NK-92 treated with Interleukin-12 subunit alpha and Interleukin-12 subunit beta, amount 100 ng/mL, for 24 hours (cell line): ENCODE measurements around the gene ZNF580.

Source experiments
- DNase-seq: peaks from one replicate; lab custom pipeline; 2025; lab: John Stamatoyannopoulos, UW

Gene ZNF580, protein sequence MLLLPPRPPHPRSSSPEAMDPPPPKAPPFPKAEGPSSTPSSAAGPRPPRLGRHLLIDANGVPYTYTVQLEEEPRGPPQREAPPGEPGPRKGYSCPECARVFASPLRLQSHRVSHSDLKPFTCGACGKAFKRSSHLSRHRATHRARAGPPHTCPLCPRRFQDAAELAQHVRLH

DNA sequence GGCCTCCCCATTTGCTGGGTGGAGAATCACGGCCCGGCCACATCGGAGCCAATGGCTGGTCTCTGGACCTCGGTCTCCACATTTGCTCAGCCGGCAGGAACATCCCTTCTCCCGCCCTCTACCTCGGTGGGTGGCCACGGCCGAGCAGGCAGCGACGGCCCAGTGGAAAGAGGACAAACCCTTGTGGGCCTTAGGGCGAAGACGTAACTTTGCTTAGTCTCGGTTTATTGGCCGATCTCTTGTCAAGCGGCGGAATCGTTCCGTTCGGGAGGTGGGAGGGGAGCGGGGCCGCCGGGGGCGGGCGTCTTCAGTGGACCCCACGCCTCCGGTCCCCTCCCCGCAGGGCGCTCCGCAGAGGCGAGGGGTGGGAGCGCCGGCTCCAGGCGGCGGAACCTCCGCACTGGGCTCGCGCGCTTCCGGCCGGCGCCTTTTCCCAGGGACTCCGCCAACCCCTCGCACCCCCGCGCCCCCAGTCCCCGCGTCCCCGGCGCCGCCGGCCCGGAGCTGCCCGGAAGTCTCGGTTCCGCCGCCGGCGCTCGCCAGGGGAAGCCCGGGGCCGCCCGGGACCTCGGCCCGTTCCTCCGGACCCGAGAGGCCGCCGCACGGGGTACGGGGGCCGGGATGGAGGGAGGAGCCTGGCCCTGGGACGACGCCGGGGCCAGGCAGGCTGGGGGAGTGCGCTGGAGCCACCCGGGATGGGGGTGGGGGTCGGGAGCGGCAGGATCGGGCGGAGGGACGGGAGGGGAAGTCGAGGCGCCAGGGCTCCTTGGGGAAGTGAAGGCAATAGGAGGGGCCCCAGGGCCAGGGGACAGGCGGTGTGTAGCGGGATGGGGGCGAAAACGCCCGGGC is at the start of gene ZNF580:
Gene ZNF580 (plus strand): TSS at position 426 of the 849 bp plus-strand sequence. CDS start 1,507 bp downstream, outside the sequence.
- DNase-seq = peak; percentile 47

DNA sequence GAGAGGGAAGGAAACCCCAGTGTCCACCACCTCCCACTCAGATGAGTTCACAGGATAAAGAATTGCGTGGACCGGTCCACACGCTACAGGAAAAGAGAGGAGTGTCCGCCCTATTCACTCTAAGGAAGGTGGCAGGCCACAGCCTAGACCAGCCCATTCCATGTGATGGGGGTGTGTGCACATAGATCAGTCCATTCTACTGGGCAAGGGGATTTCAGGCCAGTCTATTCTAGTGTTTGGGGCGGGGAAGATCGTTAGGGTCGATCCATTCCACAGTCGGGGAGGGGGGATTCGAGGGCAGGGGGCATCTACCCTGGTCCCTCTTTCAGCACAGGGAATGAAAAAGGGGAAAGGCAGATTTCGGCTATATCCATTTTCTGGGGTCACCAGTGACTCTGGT is 49.2 kb upstream of the ZNF580 start:
- DNase-seq = no peak

DNA sequence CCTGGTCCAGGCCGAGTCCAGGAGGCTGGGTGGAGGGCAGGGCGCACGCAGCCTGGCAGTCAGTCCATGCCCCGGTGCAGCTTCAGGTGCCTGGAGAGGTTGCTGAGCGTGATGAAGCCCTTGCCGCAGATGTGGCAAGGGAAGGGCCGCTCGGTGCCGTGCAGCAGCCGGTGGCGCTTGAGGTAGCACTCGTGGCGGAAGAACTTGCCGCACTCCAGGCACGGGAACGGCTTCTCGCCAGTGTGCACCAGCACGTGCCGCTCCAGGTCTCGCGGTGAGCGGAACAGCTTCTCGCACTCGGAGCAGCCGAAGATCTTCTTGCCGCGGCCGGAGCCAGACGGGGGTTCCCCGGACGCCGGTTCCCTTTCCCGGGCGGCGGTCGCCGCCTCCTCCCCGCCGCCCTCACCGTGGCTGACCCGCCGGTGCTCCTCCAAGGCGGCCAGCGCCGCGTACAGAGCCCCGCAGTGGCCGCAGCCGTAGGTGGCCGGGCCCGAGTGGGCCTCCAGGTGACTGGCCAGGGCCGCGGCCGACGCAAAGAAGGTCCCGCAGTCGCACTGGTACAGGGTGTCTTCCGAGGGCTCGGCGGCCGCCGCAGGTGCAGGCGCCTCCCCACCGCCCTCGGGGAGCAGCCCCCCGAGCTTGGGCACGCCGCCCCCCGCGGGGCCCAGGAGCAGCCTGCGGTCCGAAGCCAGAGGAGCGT is 48.3 kb upstream of the ZNF580 start:
- DNase-seq = no peak

DNA sequence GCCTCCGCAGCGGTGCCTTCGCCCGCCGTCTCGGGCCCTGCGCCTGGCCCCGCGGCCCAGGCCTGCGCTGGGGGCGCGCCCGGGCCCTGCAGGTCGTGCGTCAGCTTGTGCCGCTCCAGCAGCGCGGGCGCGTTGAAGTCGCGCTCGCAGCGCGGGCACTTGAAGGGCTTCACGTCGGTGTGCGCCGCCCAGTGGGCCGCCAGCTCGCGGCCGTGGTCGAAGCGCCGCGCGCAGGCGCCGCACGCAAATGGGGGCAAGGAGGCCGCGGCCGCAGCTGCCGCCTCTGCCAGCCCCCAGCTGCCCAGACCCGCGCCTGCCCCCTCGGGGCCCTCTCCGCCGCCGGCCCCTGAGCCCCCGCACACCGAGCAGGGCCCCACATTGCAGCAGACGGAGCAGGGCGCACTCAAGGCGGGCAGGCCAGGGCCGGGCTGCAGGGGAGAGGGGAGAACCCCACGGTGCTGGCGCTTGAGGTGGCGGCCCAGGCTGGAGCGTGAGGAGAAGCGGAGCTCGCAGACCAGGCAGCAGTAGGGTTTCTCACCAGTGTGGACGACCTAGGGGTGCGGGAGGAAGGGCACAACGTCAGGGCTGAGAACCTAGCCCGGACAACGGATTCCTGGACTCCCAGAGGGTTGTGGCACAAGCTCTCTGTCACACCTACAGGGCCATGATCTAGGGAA is 47.6 kb upstream of the ZNF580 start:
- DNase-seq = no peak

DNA sequence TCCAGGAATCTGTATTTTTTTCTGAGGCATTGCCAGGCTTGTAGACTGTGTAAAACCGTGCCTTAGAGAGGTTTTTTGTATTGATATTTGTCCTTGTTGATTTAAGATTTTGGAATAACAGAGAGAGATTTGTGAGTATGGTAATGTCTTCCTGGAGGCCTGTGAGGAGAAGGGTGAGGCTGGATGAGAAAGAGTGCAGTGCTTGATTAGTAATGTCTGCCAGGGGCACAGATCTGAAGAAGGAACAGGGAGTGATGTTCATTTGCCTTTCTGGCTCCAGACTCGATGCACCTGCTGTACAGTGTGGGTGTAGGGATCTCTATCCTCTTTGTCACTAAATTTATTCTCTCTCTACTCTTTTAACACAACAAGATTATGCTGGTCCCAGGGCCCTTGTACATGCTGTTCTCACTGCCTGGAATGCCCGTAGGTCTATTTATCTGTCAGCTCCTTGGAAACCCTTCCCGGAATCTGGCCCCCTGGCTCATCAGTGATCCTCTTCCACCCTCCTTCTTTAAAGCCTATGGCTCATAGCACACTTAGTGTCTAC is 45.7 kb upstream of the ZNF580 start:
- no peak for DNase-seq

DNA sequence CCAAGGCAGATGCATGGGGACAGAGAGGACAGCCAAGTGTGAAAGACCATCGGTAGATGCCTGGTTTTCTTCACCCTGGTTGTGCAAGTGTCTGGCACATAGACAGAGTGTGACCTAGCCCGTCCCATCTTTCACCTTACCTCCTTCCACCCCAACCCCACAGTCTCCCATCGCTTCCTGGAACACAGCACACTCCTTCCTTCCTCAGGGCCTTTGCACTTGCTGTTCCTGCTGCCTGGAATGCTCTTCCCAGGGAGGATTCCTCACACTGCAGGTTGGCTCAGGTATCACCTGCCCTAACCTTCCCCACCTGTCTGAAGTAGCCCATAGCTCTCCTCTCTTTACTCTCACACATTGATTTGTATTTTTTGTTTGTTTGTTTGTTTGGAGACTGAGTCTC is 44.5 kb upstream of the ZNF580 start:
- DNase-seq = no peak

DNA sequence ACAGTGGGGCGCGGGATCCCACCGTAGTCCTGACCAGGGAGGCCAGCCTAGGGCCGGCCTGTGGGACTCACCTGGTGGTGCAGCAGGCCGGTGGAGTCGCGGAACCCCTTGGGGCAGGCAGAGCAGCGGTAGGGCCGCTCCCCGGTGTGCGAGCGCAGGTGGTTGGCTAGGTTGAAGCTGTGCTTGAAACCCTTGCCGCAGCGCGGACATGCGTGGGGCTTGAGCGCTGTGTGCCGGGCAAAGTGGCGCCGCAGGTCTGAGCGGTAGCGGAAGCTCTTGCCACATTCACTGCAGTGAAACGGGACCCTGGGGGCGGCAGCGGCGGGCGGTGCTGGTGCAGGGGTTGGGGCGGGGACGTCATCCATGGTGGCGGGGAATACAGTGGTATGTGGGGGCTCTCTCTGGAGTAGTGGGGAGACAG is 43.3 kb upstream of the ZNF580 start:
- no peak for DNase-seq

DNA sequence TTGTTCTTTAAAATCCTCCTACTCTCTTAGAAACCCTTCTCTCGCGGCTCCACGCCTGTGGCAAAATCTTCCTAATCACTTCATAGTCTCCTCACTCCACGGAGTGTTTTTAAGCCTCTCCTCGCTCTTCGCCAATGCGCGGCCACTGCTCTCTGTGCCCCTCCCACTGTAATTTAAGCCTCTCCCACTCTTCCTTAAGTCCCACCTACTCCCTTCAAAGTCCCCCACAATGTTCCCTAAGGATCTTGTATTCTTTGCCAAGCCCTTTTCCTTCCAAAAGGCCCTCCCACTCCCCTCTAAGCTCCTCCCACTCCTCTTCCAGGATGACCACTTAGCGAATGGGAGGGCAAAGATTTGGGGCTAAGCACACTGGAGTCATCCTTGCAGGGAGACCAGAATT is 42.8 kb upstream of the ZNF580 start:
- no peak for DNase-seq

DNA sequence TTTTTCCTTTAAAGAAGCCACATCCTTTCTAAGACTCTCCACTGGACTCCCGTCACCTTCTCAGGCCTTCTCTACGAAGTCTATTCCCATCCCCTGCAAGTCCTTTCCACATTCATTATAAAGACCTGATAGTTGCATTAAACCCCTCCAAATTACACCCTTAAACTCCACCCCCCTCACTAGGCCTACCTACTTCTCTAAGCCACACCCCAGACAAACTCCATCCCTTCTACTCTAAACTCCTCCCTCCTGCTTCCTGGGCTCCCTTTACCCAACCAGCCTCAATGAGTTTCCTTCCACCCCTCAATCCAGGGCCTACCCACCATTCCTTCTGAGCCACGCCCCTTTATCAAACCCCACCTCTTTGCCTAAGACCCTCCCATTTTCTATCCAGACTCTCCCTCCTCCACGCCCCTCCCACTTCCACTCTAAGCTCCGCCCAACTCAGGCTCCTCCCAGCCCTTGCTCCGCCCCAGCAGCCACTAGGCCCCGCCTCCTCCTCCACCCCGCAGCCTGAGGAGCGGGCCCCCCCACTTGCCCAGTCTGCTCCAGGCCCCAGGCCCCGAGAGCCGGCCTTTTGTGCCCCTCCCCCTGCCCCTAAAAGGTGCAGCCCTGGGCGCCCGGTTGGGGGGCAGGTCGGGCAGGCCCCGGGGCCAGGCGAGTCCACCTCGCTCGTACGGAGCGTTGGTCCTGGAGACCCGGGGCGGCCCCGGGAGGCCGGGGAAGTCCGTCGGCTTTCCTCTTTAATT is 41.9 kb upstream of the ZNF580 start:
- DNase-seq = peak; percentile 92

DNA sequence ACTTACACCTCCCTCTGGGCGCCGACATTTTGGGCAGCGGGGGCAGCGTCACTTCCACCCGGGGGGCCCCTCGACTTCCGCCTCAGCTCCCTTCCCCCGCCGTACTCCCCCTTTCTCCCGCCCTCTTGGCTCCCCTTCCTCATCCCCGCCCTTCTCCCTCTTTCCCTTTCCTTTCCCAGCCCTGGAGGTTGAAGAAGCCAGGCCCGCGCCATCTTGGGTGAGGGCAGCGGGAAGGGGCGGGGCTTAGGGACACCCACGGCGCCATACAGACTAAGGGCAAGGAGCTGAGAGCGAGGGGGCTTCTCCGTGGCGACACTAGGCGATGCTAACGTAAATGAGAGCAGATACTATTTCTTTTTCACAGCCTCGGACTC is 41.3 kb upstream of the ZNF580 start, which contains the start of gene FIZ1:
Gene FIZ1 (minus strand): TSS at position 50 of the 374 bp plus-strand sequence. CDS start 1,652 bp downstream, outside the sequence.
- DNase-seq = peak; percentile 93

DNA sequence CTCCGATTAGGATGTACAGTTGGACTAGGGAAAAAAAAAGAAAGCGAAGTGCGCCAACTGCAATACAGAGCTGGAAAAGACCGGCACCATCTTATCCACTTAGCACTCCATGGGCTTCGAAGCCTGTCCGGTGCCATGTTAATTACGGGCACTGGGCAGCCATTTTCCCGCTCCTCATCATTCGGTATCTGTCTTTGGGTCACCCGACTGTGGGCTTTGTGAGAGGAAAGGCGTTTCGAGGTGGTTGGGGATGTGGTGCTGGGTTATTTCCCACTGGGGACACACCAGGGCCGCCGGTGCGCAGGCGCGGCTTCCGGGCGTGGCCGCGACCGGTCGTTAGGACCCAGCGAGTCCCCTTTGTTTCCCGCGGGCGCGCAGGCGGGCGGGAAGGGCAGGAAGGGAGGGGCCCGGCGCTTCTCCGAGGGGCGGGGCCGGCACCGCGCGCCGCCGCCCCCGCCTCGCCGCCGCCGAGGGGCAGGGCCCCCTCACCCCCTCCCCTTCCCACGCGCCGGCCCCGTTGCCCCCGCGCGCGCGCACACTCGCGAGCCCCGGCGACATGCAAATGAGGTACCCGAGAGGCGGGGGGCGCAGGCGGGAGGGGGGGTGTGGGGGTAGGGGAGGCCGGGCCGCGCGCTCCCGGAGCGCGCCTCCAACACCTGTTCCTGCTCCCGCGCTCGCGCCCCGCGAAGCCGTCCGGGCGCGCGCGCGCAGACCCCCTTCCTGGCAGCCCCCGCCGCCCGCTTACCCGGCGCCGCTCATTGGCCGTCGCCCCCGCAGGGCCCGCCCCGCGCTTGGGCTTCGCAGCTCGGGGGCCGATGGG is 40.8 kb upstream of the ZNF580 start, which contains the start of gene ZNF524:
Gene ZNF524 (plus strand): TSS at position 447 of the 820 bp plus-strand sequence. CDS start 1,825 bp downstream, outside the sequence.
- peak; percentile 85 for DNase-seq

DNA sequence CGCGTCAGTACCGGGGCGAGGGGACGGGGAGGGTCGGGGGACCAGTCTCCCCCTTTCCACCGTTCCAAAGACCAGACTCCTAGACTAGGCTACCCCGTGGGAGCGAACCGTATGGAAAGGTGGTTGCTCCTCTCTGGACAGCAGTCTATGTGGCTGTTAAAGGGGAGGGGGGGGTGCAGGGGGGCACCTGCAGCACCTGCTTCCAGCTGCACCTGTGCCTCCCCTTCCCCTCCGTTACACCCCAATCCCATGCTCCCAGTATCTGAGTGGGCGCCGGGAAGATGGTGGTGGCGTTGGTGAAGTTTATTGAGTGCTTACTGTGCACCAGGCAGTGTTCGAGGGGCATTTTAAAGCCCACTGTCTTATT is 40.2 kb upstream of the ZNF580 start:
- no peak for DNase-seq

DNA sequence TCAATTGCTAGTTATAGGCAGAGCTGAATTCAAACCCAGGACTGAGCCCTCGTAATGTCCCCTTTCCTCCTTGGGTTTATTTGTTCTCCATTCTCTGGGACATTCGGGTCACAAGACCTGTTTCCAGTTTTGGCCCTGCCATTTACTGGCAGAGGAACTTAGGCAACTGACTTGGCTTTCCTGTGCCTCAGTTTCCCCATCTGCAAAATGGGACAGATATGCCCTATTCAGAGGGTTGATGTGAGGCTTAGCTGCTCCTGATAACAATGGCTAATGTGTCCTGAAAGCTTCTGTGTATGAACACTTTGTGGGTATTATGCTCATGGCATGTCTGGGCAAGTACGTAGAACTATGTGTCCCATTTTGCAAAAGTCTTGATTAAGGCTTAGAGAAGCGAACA is 39.7 kb upstream of the ZNF580 start:
- no peak for DNase-seq

DNA sequence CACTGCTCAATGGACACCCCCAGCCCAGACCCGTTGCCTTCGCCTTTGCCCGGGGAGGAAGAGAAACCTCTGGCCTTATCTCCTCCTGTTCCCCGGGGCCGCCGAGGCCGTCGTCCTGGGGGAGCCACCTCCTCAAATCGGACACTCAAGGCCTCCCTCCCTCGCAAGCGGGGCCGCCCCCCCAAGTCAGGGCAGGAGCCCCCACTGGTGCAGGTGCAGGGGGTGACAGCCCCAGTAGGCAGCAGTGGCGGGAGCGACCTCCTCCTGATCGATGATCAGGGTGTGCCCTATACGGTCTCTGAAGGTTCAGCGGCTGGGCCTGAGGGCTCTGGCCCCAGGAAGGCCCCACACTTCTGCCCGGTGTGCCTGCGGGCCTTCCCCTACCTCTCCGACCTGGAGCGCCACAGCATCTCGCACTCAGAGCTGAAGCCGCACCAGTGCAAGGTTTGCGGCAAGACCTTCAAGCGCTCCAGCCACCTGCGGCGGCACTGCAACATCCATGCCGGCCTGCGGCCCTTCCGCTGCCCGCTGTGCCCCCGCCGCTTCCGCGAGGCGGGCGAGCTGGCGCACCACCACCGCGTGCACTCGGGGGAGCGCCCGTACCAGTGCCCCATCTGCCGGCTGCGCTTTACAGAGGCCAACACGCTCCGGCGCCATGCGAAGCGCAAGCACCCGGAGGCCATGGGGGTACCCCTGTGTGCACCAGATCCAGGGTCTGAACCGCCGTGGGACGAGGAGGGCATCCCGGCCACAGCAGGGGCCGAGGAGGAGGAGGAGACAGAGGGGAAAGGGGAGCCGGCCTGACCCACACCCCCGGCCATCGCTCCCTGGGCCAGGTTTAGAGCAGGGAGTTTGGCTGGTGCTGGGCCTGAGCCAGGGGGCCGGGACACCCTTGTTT is 38.4 kb upstream of the ZNF580 start:
- no peak for DNase-seq

DNA sequence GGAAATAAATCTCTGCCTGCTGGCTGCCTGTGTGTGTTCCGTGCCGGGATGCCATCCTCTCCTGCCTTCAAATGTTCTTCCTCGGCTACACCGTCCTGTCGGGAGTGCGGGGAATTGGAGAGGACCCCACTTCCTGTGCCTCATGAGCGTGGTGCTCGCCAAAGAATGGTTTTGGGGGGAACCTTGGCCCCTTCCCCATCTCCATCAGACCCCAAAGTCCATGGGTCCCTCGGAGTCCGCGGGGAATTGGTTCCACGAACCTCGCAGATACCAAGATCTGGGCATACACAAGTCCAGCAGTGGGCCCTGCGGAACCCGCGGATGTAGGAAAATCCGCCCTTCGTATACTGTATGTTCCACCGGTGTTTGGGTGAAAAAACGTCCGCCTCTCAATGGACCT is 37.7 kb upstream of the ZNF580 start:
- no peak for DNase-seq

DNA sequence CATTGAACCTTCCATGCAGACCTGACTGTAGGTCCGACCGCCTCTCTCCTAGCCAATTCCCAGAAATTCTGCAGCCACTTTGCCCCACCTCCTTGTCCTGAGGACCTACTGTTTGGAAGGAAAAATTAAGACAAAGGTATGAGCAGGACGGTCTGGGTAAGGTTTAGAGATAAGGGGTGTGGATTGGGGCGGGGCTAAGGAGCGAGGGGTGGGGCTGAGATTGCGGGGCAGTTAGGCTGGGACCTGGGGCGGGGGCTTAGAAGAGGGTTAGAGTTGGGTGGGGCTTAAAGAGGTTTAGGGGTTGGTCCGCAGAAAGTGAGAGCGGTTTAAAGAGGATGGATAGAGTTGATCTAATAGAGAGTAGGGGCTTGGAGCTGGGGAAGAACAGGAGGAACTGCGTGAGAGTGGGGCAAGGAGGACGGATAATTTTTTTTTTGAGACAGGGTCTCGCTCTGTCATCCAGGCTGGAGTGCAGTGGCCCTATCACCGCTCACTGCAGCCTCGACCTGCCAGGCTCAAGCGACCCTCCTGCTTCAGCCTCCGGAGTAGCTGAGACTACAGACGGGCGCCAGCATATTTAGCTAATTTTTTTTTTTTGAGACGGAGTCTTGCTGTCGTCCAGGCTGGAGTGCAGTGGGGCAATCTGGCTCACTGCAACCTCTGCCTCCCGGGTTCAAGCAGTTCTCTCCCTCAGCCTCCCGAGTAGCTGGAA is 37.1 kb upstream of the ZNF580 start:
- no peak for DNase-seq

DNA sequence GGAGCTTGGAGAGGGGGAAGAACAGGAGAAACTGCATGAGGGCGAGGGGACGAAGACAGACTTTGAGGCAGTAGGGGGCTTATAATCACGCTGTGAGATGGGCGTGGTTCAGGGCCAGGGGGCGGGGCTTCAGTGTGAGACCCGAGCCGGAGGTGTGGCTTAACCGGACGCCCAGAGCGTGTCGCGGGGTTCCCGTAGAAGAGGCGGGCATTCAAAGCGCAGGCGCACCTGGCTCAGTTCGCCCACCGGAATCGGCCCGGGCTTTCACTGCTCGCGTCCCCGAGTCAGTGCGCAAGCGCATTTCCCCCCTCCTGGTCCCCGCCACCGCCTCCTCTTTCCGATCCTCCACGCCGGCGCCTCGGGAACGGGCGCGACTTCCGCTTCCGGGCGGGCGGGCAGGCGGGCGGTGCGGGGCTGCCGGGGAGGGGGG is 35.6 kb upstream of the ZNF580 start:
- peak; percentile 99 for DNase-seq

DNA sequence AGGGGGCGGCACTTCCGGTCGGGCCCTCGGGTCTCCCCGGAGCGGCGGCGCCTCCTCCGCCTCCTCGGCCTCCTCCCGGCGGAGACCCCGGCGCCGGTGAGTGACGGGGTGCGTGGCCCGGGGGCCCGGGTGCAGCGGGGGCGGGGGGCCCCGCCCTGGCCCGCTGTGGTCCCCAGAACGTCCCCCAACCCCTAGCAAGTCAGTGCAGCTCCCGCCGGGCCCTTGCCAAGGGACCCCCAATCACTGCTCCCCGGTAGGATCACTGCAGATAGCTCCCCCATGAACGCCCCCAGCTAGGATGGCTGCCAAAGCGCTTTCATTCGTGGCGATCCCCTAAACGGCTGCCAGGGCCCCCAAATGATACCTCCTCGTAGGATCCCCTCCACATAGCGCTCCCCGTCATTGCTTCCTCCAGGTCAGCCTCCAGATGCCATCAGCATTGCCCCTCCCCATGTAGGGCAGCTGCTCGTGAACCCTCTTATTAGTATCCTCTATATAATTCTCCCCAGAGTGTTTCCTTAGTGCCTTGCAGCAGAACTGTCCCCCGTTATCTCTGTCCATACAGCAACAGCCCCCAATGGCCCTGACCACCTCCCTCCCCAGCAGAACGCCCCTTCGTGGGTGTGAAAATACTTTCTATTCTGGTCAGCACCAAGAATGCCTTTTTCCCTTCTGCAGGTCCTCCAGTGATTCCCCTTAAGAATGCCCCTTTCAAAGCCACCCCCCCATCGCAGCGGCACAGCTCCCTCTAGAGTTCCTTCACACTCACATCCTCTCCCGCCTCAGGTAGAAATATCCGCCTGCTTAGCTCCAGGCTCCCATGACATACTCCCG is 34.9 kb upstream of the ZNF580 start, which contains the start of gene ZNF865:
Gene ZNF865 (plus strand): TSS at position 11 of the 834 bp plus-strand sequence. CDS start 7,972 bp downstream, outside the sequence.
- peak; percentile 66 for DNase-seq
